ENCODE measurements around the gene CYB5R2.

The CYB5R2 gene
- long read RNA-seq, donor 1, partial matches to known transcripts: 5 of 14 reads
- long read RNA-seq, donor 1, other reads (novel, unspliced or antisense): 0 of 14 reads
- long read RNA-seq, donor 2, partial matches to known transcripts: 0 of 1 reads
- long read RNA-seq, donor 2, other reads (novel, unspliced or antisense): 0 of 1 reads
- long read RNA-seq, donor 3, partial matches to known transcripts: 0 of 5 reads
- long read RNA-seq, donor 3, other reads (novel, unspliced or antisense): 0 of 5 reads
- long read RNA-seq, donor 4, partial matches to known transcripts: 0 of 3 reads
- long read RNA-seq, donor 4, other reads (novel, unspliced or antisense): 0 of 3 reads
- long read RNA-seq, donor 5, partial matches to known transcripts: 11 of 16 reads
- long read RNA-seq, donor 5, other reads (novel, unspliced or antisense): 0 of 16 reads
- long read RNA-seq, donor 6, partial matches to known transcripts: 0 of 4 reads
- long read RNA-seq, donor 6, other reads (novel, unspliced or antisense): 0 of 4 reads
- long read RNA-seq, donor 7, transcript CYB5R2-201 (9 exons, 1,254 nt): major isoform, 5 of 9 reads
- long read RNA-seq, donor 7, partial matches to known transcripts: 0 of 9 reads
- long read RNA-seq, donor 7, other reads (novel, unspliced or antisense): 0 of 9 reads
- long read RNA-seq, donor 8, partial matches to known transcripts: 0 of 3 reads
- long read RNA-seq, donor 8, other reads (novel, unspliced or antisense): 0 of 3 reads

DNA sequence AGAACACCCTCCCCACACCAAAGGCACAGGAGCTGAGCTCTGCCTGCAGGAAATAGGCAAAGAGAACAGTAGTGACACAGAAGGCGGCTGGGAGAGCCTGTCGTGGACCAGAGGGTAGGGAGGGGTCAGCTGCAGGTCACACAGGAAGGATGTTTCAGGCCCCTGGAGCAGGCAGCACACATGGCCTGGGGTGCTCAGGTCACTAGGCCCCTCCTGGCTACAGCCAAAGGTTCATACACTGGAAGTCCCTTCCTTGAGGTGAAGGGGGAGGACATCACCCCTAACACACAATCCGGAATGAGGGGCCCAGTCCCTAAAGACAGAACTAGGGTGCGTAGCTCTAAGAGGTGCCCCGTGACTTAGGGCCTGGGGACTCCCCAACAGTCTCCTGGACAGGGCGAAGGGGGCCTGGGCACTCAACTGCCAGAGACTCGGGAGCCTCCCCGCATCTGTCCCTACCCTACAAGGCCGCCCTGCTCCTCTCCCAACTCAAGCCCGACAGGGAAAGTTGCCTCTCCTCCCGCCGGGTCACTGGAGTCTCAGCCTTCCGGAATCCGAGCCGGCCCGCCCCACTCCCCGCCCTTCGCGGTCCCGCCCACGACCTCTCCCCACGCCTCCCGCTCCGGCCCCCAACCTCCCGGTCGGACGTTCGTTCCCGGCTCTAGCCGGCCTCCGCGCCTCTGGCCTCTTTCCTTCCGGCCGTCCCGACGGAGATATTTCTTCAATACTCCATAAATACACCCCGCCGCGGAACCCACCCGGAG, at the start of gene CYB5R2:
TSS of gene CYB5R2 (minus strand) at position 541 of the 764 bp plus-strand sequence. CDS start 675 bp downstream, outside the sequence.
- DNase-seq: peak; percentile 48

- no peak for DNase-seq
Measured at GRCh38 chr11:7714786-7715185, 41.5 kb upstream of the CYB5R2 start.

- no peak for DNase-seq
Measured at GRCh38 chr11:7706377-7706776, 33.1 kb upstream of the CYB5R2 start, which contains the start of gene OVCH2. TSS of gene OVCH2 (minus strand) at chr11:7706477. CDS start at chr11:7706394, 83 bp downstream.

DNA sequence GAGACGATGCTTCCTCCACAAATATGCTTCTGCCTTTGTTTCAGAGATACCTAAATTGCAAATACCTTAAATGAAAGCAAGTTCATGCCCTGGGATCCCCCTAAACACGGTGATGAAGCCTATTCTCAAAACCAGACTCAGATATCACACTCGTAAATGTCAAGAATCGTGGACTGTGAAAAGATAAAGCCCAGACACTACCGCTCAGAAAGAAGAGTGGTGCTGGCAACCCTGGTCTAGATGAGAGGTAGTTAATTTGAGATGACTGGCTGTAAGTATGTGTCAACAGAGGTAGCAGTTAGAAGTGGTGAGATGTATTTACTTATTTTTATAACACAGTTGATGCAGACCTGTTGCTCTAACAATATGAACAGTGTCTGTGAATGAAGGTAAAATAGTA, 30.4 kb upstream of the CYB5R2 start:
- DNase-seq: no peak

- DNase-seq: no peak
Measured at GRCh38 chr11:7696424-7696823, 23.1 kb upstream of the CYB5R2 start.

- DNase-seq: no peak
Measured at GRCh38 chr11:7694235-7694634, 20.9 kb upstream of the CYB5R2 start.

GRCh38 chr11:7692426-7692825, 19.1 kb upstream of the CYB5R2 start:
- DNase-seq: no peak

DNA sequence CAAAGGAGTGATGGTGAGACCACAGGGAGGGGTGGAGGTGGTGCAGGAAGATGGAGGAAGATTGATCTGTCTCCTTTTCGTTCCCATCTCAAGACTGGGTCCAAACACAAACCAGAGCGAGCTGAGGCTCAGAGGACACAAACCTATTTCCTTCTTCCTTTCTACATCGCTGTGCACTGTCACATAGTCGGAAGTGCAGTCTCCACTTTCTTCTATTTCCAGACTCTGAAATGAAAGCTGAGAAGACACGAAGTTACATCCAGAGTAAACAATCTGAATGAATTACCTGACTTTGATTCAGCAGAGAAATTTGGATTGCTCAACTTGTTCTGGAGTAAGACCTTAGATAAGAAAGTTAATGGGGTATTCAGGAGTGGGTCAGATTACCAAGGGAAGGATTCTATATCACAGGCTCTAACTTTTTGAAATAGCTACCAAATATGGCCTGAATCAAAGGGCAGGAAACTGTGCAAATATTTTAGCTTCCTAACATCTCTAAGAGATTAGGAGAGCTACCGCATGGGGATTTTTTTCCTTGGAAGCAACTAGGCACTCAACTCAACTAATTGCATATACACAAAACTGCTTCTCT, 18.6 kb upstream of the CYB5R2 start:
- DNase-seq: no peak

DNA sequence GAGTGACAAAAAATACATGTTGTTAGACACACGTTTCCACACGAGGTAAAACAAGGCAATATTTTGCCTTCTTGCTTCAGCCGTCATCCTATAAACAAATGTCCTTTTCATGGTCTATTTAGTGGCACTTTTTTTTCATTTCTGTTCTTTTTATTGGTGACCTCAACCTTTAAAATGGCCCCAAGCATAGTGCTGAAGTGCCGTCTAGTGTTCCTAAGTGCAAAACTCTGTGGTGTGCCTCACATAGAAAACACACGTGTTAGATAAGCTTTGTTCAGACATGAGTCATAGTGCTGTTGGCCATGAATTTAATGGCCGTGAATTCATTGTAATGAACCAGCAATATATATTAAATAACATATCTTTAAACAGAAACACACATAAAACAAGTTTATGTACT, 17.3 kb upstream of the CYB5R2 start:
- no peak for DNase-seq

GRCh38 chr11:7689239-7689638, 15.9 kb upstream of the CYB5R2 start:
- DNase-seq: no peak

DNA sequence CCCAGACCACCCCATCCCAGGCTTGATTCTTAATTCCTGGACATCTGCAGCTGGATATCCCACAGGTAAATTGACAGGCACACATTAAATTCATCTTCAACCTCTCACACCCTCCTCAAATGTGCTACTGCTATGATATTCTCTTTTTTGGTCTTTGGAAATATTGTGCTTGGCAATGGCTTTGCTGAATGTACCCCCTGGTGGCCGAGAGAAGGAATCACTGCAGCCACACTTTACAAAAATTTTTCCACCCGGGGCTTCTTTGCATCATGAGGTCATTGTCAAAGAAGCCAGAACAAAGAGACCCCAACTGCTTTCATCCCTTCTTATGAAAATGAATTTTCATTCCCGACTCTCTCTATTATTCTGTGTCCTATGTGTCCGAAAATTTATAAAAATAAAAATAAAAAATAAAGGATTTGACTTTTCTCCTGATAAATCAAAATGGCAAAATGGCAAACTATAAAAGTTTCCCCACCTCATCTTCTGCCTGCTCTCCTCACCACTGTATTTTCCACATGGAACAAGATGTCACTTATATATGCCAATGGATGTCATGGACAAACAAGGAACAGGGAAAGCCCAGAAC, 15.0 kb upstream of the CYB5R2 start:
- no peak for DNase-seq

DNA sequence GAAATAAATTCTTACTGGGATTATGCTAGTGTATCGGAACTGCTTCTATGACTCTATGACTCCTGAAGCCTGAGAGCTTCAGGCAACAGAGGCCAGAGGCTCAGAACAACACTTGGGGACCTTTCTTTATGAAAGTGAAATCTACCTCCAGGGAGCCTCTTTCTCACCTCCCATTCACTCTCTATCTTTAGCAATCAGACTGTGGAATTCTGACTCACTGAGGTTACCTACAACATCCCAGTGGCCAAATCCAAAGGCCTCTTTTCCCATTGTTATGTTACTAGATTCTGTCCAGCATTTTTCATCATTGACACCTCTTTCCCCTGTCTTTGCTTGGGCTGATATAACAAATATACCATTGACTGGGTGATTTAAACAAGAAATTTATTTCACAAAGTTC, 14.1 kb upstream of the CYB5R2 start:
- DNase-seq: no peak

DNA sequence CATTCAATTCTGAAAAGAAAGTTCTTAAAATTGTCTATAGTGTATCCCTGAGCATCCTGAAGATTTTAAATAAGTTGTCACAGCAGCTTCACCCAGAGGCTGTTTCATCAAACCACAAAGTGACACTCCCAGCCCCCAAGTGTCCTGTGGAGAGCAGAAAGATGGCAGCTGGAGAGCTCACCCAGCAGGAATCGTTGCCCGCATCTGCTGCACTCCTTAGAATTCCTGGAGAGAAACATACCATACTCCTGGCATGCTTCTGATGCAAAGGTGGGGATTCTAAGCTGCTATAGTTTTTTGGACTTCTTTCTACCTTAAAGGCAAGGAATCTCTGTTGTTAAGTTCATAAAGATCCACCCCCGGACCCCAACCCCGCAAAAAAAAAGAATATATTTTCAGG, 13.5 kb upstream of the CYB5R2 start:
- DNase-seq: no peak

GRCh38 chr11:7683571-7683970, 10.3 kb upstream of the CYB5R2 start:
- DNase-seq: no peak

- no peak for DNase-seq
Measured at GRCh38 chr11:7677796-7678201, 4.5 kb upstream of the CYB5R2 start.

- DNase-seq: no peak
Measured at GRCh38 chr11:7677071-7677470, 3.8 kb upstream of the CYB5R2 start.

- DNase-seq: no peak
Measured at GRCh38 chr11:7675631-7676030, 2.3 kb upstream of the CYB5R2 start.

DNA sequence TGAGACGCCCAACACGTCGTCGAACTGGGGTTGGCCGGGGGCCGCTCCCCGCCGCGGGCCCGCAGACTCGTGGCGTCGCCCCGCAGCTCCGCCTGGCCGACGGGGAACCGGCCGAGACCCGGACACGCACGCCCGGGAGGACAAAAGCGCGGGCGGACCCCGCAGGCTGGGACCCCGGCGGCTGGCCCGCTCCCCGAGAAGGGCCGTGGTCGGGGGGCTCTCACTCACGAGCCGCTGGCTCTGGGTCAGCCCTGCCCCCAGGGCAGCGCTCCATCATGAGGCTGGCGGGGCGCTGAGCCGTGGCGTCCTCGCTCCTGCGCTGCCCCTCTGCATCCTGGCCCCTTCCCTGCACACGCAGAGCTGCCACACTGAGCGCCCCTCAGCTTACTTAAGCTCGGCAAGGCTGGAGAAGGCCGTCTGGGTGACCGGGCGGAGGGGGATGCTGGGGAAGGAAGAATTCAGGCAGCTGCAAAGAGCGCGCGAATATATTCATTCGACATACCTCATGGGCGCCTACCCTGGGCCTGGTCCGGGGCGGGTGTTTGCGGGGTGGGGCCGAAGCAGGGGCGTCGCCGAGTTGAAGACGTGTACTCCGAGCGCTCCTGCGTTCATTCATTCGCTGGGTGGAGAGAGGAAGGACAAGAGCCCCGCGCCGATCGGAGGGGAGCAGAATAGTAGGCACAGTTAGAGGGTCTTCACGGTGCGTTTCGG, 579 bp upstream of the CYB5R2 start:
- peak; percentile 90 for DNase-seq

DNA sequence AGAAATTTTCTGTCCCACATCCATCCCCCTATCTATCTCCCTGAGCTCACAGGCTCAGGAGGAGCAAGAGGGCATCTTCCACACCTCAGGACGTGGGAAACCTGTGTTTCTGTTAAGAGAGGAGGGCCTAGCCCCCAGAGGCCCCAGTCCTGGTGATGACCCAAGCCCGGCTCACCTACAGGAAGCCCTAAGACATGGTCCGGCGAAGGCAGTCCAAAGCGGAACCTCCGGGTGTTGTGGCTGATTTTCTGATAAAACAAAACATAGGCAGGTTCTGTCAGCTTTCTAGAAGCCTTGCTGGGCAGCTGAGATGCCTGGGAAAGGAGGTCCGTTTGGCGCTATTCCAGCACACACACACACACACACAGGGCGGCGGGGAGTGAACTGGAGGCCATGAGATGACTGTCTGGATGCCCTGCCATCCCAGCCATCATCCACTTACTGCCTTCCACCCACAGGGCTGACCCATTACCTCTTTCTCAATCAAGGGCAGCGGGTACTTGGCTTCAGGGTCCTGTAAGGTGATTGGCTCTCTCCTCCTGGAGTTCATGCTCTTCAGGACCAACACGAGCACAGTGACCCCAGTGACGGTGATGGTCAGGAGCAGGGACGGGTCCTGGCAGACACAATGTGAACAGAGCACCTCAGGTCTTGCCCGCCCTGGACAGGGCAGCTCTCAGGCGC, 882 bp downstream of the CYB5R2 start:
- no peak for DNase-seq

- DNase-seq: no peak
Measured at GRCh38 chr11:7671347-7672215, 1.7 kb downstream of the CYB5R2 start.

Data from right kidney (tissue), 9 donors.